Choroid plexus epithelial cell (primary cell): ENCODE measurements around the gene RIPOR2.

Experiments used
- DNase-seq: peaks from one replicate; pipeline ENCODE4 v3.0.0-alpha.2; 2010; ENCODE audit warnings: low read depth
- H3K4me3 ChIP-seq: 2 replicates; pipeline ENCODE4 v1.5.1; 2011; ENCODE audit warnings: low read depth, mild to moderate bottlenecking, control low read depth, low read length, moderate library complexity
- TF ChIP-seq, protein P1 (sequence below): conservative IDR thresholded peaks from 2 replicates; pipeline ENCODE4 v1.5.1; 2011; ENCODE audit warnings: low read depth, mild to moderate bottlenecking, control low read depth, inconsistent platforms, low read length, moderate library complexity

The RIPOR2 gene

DNA sequence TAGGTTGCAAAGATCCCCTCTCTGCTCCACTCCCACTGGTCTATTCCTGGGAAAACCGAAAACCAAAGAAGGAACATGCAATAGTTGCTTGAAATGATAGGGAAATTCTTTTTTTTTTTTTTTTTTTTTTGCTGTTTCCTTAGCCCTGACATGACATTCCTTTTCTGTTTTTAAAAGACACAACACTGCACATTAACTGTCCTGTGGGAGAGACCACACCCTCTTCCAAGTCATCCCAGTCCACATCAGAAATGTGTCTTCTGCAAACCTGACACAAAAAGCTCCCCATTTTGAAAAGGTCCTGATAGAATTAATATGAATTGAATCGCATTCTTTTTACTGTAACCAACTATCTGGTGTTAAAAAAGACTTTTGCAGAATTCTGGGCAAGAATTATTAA lies 43.4 kb upstream of the RIPOR2 start:
- no peak for DNase-seq
- TF ChIP-seq, protein P1, sequence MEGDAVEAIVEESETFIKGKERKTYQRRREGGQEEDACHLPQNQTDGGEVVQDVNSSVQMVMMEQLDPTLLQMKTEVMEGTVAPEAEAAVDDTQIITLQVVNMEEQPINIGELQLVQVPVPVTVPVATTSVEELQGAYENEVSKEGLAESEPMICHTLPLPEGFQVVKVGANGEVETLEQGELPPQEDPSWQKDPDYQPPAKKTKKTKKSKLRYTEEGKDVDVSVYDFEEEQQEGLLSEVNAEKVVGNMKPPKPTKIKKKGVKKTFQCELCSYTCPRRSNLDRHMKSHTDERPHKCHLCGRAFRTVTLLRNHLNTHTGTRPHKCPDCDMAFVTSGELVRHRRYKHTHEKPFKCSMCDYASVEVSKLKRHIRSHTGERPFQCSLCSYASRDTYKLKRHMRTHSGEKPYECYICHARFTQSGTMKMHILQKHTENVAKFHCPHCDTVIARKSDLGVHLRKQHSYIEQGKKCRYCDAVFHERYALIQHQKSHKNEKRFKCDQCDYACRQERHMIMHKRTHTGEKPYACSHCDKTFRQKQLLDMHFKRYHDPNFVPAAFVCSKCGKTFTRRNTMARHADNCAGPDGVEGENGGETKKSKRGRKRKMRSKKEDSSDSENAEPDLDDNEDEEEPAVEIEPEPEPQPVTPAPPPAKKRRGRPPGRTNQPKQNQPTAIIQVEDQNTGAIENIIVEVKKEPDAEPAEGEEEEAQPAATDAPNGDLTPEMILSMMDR: no peak
- no peak overlapping the region for H3K4me3 ChIP-seq

DNA sequence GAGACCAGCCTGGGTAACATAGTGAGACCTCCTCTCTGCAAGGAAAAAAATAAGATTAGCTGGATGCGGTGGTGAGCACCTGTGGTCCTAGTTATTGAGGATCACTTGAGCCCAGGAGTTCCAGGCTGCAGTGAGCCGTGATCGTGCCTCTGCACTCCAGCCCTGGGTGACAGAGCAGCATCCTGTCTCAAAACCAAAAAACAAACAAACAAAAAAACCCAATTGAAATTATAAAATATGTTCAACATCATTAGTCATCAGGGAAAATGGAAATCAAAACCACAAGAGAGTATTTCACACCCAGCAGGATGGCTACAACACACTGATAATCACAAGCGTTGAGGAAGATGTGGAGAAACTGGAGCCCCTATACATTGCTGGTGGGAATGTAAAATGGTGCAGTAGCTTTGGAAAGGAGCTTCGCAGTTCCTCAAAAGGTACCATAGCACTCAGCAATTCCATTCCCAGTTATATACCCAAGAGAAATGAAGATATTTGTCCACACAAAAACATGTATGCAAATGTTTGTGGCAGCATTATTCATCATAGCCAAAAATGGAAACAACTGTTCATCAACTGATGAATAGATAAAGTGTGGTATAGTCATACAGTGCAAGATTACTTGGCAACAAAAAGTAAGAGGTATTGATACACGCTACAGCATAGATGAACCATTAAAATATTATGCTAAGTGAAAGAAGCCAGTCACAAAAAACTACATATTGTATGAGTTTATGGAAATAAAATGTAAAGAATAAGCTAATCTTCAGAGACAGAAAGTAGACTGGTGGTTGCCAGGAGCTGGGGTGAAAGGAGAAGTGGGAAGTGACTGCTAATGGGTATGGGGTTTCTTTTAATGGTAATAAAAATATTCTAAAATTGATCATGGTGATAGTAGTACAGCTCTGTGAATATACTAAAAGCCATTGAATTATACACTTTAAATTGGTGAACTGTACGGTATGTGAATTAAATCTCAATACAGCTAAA lies 38.7 kb upstream of the RIPOR2 start:
- H3K4me3 ChIP-seq: no peak overlapping the region

DNA sequence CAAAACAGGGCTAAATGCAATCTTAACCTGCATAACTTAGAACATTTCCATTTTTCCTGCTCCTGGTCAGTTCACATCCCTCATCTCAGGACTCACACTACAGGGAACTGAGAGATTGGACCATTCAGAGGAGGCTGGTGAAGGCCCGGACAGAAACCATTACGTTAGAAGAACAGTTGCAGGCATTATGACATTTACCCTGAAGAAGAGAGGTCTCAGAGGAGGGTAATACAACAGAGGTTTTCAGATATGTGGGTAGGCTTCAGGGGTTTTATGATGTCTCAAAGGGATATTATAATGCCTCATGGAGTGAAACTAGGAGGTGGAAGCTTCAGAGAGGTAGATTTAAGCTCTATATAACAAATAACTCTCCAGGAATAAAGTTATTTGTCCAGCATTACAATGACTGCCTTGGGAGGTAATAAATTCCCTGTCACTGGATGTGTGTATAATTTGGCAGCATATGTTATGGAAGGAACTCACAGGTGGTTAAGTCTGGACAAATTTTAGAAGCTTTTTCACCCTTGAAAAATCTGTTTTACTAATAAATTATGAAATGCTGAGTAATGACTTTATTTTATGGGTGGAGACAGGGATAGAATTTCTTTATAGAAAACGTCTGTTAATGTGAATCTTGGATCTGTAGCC lies 36.7 kb upstream of the RIPOR2 start:
- DNase-seq: no peak
- no peak overlapping the region for H3K4me3 ChIP-seq
- TF ChIP-seq, protein P1: no peak

More for the DNA sequence above, 38.7 kb upstream of the RIPOR2 start:
- TF ChIP-seq, protein P1: no peak
- DNase-seq: peak; percentile 27

DNA sequence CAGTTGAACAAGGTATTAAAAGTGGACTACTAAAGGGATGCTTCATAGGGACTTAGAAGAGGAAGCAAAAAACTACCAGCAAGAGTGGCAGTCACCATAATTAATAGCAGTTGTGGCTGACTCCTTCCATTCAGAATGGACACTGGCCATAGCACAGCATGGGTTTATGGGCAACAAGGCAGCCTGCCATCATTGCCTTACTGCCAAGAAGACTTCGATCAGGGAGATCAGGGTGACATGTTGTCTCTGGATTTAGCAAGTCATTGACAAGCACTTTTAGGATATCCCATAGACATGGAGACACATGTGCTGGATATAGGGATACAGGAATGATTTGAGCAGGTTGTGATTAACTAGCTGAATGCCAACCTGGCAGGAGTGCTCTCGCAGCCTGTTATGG lies 35.3 kb upstream of the RIPOR2 start:
- no peak for DNase-seq
- TF ChIP-seq, protein P1: no peak
- H3K4me3 ChIP-seq: no peak overlapping the region

DNA sequence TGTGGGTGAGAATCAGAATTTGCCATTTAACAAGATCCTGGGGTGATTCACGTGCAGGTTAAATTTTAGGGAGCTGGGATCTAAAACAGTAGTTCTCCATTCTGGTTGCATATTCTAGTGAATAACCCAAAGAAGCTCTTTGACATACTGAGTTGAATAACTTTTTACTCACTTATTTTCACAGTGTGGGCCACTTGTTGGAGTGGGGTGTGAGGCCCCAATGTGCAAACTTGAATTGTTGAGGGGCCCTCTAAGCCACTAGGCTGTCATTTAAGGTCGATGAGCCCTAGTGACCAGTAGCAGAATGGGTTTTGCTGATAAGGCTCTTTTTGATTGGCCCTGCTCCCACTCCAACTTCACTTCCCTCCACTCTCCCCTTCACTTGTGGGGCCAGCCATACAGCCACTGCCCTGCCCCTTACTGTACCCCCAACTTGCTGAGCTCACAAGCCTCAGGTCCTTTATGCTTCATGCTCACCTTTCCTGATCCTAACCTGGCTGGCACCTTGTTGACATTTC lies 33.6 kb upstream of the RIPOR2 start:
- TF ChIP-seq, protein P1: no peak
- DNase-seq: no peak
- H3K4me3 ChIP-seq: no peak overlapping the region

DNA sequence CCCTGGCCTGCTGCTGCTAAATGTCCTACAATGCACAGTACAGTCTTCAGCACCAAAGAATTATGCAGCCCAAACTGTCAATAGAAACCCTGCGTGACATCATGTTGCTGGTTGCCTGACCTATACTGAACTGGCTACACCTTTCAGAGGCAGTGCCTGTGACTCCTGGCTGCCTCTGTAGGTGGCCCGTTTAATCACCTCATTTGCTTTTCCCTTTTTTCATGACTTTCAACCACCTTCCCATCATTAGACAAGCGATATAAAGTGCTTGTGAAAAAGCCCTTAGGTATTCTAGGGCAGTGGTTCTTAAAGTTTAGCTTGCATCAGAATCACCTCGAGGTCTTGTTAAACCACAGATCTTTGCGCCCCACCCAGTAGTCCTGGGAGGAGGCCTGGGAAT lies 33.0 kb upstream of the RIPOR2 start:
- TF ChIP-seq, protein P1: no peak
- no peak overlapping the region for H3K4me3 ChIP-seq
- no peak for DNase-seq
